ENCODE data around the gene ELOVL6.

GRCh38 chr4:110106931-110107296, 91.5 kb downstream of the ELOVL6 start:
- no peak for TF ChIP-seq CTCF (IDR thresholded peaks at IDR 0.05; ENCODE audit: insufficient read depth, low read depth, low read length)
- TF ChIP-seq EZH2 (IDR thresholded peaks at IDR 0.05; ENCODE audit: insufficient read depth, low read length) = no peak
